Measurements from ENCODE around the gene SPATS2.
"Not testable (repeated sequence)": the region's sequence is repeated elsewhere in the genome, so short reads cannot be mapped to it uniquely, and the experiment has no call there.

SPATS2 gene

DNA sequence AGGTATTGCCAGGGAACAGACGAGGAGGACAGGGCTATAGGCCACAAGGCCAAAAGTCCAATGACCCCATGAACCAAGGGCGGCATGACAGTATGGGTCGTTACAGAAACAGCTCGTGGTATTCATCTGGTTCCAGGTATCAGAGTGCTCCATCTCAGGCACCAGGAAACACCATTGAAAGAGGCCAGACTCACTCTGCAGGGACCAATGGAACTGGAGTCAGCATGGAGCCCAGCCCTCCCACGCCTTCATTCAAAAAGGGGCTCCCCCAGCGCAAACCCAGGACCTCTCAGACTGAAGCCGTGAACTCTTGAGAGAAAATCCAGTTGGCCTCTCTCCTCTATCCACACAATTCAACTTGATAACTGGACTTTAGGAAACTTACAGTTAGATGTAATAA, 158.7 kb downstream of the SPATS2 start:
- no peak for DNase-seq

GRCh38 chr12:49527361-49528130, 160.3 kb downstream of the SPATS2 start:
- peak; percentile 90 for DNase-seq

GRCh38 chr12:49529414-49529813, 162.2 kb downstream of the SPATS2 start:
- no peak for DNase-seq

GRCh38 chr12:49531745-49532144, 164.5 kb downstream of the SPATS2 start:
- DNase-seq = no peak

GRCh38 chr12:49533331-49533730, 166.1 kb downstream of the SPATS2 start:
- no peak for DNase-seq

GRCh38 chr12:49534122-49534521, 166.9 kb downstream of the SPATS2 start:
- DNase-seq = not testable (repeated sequence)

- DNase-seq = no peak
These were observed 167.5 kb downstream of the SPATS2 start for GRCh38 chr12:49534731-49535278.

GRCh38 chr12:49535921-49536525, 168.8 kb downstream of the SPATS2 start:
- no peak for DNase-seq

GRCh38 chr12:49536526-49537071, 169.3 kb downstream of the SPATS2 start:
- no peak for DNase-seq

- DNase-seq = peak; percentile 72
These were observed 170.0 kb downstream of the SPATS2 start for GRCh38 chr12:49537231-49537751.

DNA sequence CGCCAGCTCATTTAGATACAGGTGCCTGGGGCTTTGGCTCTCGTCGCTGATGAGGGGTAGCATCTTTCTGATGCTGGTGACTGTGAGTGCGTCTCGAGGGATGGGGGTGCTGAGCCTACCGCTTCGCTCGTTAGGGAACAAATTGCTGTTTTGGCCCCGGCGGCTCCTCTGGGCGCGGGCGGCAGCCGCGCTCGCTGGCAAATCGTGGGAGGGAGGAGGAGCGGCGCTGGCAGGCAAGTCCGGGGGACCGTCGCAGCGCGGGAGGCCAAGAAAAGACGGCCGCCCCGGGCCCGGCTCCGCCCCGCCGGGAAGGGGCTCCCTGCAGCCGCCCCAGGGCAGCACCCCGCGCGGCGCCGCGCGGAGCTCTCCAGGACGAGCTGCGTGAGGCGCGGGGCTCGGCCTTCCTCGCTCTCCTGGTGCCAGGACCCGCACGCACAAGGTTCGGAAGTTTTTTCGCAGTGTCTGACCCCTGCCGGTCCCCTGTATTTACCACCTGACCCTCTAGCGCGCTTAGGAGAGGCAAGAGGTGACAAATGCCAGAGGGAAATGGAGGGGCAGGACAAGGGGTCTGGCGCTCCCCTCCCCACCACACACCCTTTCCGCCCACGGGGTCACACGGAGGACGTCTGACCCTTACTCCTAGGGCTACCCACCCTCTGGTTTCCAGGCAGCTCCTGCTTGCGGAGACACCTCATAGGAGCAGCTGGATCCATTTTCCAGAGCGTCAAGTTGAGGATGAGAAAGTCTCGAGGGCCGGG, 170.7 kb downstream of the SPATS2 start:
- peak; percentile 72 for DNase-seq

DNA sequence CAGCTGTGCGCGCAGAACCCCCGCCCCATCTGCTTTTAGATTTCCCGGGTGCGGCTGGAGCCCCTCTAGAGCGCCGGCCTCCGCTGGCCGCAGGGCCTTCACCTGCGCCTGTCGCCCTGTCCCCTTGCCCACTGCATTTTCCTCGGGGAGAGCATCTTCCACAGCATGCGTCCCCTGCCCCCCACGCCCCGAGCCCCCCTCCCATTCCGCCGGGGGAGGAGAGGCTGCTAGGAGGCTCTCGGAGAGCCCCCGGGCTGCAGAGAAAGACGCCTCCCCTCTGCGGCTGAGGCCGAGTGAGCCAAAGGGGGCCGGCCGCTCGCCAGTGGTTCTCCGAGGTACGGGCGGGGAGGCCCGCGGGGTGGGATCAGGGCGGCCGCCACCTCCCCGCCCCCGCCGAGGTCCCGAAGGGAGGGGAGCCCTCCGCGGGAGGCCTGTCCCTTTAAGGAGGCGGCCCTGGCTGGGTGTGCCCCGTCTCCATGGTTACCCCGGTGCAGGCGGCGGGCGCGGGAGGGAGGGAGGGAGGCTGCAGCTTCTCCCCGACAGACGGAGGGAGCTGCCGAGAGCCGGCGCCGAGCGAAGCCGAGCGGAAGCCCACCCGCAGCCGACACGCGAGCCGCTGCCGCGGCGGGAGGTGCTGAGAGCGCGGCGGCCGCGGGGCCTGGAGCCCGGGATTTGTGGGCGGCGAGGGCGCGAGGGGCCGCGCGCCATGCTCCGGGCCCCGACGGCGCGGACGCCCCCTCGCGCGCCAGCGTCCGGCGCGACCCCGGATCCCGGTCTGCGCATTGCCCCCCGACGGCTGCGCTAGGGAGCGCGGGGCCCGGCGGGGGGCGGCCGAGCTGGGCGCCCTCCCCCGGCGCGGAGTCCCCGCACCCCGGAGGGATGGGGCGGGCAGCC, 171.5 kb downstream of the SPATS2 start, which contains the start of gene KCNH3:
Gene KCNH3 (plus strand): TSS at position 521 of the 894 bp plus-strand sequence. CDS start 387 bp downstream, outside the sequence.
- DNase-seq = peak; percentile 77

- peak; percentile 11 for DNase-seq
These were observed 172.4 kb downstream of the SPATS2 start for GRCh38 chr12:49539406-49540228.

GRCh38 chr12:49540229-49541139, 173.2 kb downstream of the SPATS2 start:
- DNase-seq = no peak

GRCh38 chr12:49541140-49541861, 174.0 kb downstream of the SPATS2 start:
- no peak for DNase-seq

GRCh38 chr12:49541911-49542505, 174.7 kb downstream of the SPATS2 start:
- DNase-seq = no peak

DNA sequence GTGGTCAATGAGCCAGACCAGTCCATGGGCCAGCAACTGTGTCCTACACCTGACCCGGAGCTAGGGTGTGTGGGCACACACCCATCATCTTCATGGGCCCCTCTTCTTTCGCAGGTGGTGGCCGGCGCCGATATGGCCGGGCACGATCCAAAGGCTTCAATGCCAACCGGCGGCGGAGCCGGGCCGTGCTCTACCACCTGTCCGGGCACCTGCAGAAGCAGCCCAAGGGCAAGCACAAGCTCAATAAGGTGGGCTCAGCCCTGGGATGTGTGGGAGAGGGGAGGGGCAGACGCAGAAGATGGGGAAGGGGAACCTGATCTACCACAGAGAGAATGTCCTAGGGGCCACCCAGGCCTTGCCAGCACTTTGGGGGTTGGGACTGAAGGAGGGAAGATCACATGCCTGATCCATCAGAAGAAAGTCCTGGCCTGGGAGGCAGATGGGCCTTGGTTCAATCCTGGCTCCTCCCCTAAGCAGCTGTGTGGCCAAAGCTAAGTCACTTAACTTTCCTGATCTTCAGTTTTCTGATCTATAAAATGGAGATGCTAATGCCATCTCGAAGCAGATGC, 175.4 kb downstream of the SPATS2 start:
- no peak for DNase-seq

All from NCI-H2171 treated with DMSO at 0.1 percent for 48 hours (cell line).